ENCODE measurements around the gene ELAVL3.

DNA sequence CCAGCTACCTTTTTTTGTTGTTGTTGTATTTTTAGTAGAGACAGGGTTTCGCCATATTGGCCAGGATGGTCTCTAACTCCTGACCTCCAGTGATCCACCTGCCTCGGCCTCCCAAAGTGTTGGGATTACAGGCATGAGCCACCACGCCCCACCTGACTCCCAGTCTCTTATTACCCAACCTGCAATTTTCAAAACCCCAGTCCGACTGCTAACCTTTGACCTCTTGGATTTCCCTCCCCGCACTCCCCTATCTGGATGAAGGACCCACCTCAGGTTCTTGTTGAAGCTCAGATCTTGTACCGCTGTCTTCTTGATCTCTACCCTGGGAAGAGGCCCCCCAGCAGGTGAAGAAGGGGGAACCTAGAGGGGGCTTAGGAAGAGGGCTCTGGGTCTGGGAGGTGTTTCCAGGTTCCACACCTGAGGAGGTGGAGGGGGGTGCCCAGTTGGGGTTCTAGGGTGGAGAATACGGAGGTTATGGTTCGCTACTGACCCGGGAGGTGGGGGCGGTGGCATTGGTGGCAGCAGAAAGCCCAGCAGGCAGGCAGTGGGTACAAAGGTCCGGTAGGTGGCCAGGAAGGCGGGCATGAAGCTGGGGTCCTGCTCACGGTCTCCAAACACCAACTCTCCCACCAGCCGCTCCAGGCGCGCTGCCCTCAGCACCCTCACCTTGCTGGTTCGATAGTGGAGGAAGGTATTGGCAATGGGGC is 64.3 kb downstream of the ELAVL3 start:
- TF ChIP-seq POLR2A (IDR thresholded peaks at IDR 0.05), result no peak
- TF ChIP-seq, protein P1, sequence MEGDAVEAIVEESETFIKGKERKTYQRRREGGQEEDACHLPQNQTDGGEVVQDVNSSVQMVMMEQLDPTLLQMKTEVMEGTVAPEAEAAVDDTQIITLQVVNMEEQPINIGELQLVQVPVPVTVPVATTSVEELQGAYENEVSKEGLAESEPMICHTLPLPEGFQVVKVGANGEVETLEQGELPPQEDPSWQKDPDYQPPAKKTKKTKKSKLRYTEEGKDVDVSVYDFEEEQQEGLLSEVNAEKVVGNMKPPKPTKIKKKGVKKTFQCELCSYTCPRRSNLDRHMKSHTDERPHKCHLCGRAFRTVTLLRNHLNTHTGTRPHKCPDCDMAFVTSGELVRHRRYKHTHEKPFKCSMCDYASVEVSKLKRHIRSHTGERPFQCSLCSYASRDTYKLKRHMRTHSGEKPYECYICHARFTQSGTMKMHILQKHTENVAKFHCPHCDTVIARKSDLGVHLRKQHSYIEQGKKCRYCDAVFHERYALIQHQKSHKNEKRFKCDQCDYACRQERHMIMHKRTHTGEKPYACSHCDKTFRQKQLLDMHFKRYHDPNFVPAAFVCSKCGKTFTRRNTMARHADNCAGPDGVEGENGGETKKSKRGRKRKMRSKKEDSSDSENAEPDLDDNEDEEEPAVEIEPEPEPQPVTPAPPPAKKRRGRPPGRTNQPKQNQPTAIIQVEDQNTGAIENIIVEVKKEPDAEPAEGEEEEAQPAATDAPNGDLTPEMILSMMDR (IDR thresholded peaks at IDR 0.05), result no peak
